ENCODE measurements around the gene SUN5. TPM values are rescaled to one million over a fixed set of nuclear protein-coding genes. Genes with fewer than 3 reads are reported as not detected.

The SUN5 gene
- total RNA-seq, 1 donor = not detected

DNA sequence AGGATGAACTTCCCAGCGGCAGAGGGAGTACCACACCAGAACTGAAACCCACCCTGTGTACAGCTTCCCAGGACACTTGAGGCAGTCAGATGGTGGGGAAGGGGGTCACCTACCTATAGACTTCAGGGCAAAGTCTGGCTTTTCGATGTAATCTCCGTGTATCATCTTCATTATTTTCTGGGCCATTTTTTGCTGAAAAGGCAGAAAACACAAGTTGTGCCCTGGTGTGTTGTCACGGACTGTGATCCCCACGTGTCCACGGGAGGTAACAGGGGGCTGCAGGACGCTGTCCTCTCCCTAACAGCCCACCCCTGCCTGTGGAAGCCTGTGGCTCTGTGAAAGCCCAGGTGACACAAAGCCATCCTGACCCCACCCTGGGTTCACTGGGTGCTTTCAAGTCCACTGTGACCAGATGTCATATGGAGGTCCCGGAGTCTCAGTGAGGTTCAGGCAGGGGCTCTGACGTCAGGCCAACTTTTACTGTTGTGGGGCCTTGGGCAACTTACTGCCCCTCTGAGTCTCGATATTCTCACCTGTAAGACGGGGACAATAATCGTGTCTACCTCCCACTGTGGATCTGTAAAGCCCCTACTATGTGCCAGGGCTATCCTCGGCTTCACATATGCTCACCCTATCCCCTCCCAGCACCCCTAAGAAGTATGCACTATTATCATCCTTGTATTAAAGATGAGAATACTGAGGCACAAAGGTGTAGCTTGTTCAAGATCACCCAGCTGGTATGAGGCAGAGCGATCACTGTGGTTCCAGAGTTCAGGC is 14.5 kb downstream of the SUN5 start:
- TF ChIP-seq, protein P1, sequence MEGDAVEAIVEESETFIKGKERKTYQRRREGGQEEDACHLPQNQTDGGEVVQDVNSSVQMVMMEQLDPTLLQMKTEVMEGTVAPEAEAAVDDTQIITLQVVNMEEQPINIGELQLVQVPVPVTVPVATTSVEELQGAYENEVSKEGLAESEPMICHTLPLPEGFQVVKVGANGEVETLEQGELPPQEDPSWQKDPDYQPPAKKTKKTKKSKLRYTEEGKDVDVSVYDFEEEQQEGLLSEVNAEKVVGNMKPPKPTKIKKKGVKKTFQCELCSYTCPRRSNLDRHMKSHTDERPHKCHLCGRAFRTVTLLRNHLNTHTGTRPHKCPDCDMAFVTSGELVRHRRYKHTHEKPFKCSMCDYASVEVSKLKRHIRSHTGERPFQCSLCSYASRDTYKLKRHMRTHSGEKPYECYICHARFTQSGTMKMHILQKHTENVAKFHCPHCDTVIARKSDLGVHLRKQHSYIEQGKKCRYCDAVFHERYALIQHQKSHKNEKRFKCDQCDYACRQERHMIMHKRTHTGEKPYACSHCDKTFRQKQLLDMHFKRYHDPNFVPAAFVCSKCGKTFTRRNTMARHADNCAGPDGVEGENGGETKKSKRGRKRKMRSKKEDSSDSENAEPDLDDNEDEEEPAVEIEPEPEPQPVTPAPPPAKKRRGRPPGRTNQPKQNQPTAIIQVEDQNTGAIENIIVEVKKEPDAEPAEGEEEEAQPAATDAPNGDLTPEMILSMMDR (IDR thresholded peaks at IDR 0.05; ENCODE audit: extremely low read depth, low read depth, low read length) = no peak
- H2AFZ ChIP-seq (ENCODE audit: low read length) = no peak overlapping the region
- DNase-seq (ENCODE audit: insufficient read length, low spot score, missing footprints) = no peak
- no peak overlapping the region for H3K27ac ChIP-seq (ENCODE audit: low read depth, low read length)
- no peak overlapping the region for H3K4me2 ChIP-seq (ENCODE audit: insufficient read depth, low read length)
- no peaks in the 10 kb centered on the region for H3K36me3 ChIP-seq (ENCODE audit: insufficient read depth, low read length)
- H3K27me3 ChIP-seq (ENCODE audit: insufficient read depth, low read length) = peaks cover 9% of the 10 kb centered on the region
- H3K9me3 ChIP-seq (ENCODE audit: low read depth, low read length) = no peaks in the 10 kb centered on the region
- no peaks in the 10 kb centered on the region for H3K4me1 ChIP-seq (ENCODE audit: insufficient read depth, low read length)
- H4K20me1 ChIP-seq (ENCODE audit: insufficient read depth, low read length) = no peaks in the 10 kb centered on the region
- H3K79me2 ChIP-seq (ENCODE audit: insufficient read depth, low read length) = no peaks in the 10 kb centered on the region
- H3K4me3 ChIP-seq (ENCODE audit: insufficient read depth, low read length) = no peak overlapping the region

DNA sequence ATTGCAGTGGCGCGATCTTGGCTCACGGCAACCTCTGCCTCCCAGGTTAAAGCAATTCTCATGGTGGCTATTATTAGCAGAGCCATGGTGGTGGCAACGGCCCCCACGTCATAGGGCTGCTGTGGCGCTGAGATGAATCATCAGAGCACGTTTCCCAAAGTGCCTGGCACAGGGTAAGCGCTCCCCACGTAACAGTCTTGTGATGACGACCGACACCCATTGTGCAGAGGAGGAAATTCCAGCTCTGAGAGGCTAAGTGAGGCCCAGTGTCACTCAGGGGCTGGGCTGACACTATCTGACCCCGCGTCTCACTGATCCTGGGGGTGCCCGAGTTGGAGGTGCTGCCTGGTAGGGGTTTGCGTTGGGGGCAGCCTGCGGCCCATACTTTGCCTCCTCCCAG is 16.2 kb downstream of the SUN5 start:
- Histone ChIP-seq H3K79me2 (ENCODE audit: insufficient read depth, low read length) (no peaks in the 10 kb centered on the region), H3K4me1 (ENCODE audit: insufficient read depth, low read length) (no peaks in the 10 kb centered on the region), H3K9me3 (ENCODE audit: low read depth, low read length) (no peaks in the 10 kb centered on the region), H3K4me3 (ENCODE audit: insufficient read depth, low read length) (no peak overlapping the region), H3K27me3 (ENCODE audit: insufficient read depth, low read length) (peaks cover 9% of the 10 kb centered on the region), H4K20me1 (ENCODE audit: insufficient read depth, low read length) (no peaks in the 10 kb centered on the region), H3K36me3 (ENCODE audit: insufficient read depth, low read length) (no peaks in the 10 kb centered on the region), H2AFZ (ENCODE audit: low read length) (no peak overlapping the region), H3K4me2 (ENCODE audit: insufficient read depth, low read length) (no peak overlapping the region), H3K27ac (ENCODE audit: low read depth, low read length) (no peak overlapping the region)
- no peak for DNase-seq (ENCODE audit: insufficient read length, low spot score, missing footprints)
- TF ChIP-seq, protein P1 (IDR thresholded peaks at IDR 0.05; ENCODE audit: extremely low read depth, low read depth, low read length) = no peak

GRCh38 chr20:32987044-32987825 is 17.0 kb downstream of the SUN5 start:
- Histone ChIP-seq H3K27ac (ENCODE audit: low read depth, low read length) (no peak overlapping the region), H3K36me3 (ENCODE audit: insufficient read depth, low read length) (no peaks in the 10 kb centered on the region), H3K79me2 (ENCODE audit: insufficient read depth, low read length) (no peaks in the 10 kb centered on the region), H4K20me1 (ENCODE audit: insufficient read depth, low read length) (no peaks in the 10 kb centered on the region), H3K4me1 (ENCODE audit: insufficient read depth, low read length) (no peaks in the 10 kb centered on the region), H3K27me3 (ENCODE audit: insufficient read depth, low read length) (peaks cover 9% of the 10 kb centered on the region), H3K4me2 (ENCODE audit: insufficient read depth, low read length) (no peak overlapping the region), H3K4me3 (ENCODE audit: insufficient read depth, low read length) (no peak overlapping the region), H3K9me3 (ENCODE audit: low read depth, low read length) (no peaks in the 10 kb centered on the region), H2AFZ (ENCODE audit: low read length) (no peak overlapping the region)
- DNase-seq (ENCODE audit: insufficient read length, low spot score, missing footprints) = no peak
- TF ChIP-seq, protein P1 (IDR thresholded peaks at IDR 0.05; ENCODE audit: extremely low read depth, low read depth, low read length) = no peak

DNA sequence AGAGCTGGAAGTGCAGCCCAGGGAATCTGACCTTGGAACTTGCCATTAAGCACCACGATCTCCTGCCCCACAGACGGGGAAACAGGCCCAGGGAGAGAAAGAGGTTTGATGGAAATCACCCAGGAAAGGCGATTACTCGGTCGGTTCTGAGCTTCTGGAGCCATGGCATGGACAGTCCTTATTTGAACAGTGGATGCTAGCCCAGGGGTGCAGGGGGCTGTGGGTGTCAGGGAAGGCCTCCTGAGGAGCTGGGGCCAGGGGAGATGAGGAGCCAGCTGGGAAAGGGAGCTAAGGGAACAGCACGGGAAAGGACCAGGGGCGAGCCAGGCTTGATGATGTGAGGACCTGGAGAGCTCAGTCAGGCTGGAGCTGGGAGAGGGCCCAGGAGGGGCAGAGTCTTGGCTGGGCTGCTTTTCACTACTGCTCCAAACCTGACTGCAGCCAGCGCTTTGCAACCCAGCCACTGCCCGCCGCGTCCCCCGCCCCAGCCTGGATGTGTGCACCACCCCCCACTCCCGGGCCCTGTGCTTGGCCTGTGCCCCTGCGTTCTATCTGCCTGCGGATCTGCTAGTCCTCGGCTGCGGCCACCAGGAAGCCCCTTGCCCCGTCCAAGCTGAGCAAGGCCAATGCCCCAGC is 17.8 kb downstream of the SUN5 start:
- Histone ChIP-seq H3K4me2 (ENCODE audit: insufficient read depth, low read length) (no peak overlapping the region), H3K27me3 (ENCODE audit: insufficient read depth, low read length) (peaks cover 6% of the 10 kb centered on the region), H3K9me3 (ENCODE audit: low read depth, low read length) (no peaks in the 10 kb centered on the region), H2AFZ (ENCODE audit: low read length) (no peak overlapping the region), H3K79me2 (ENCODE audit: insufficient read depth, low read length) (no peaks in the 10 kb centered on the region), H3K4me1 (ENCODE audit: insufficient read depth, low read length) (no peaks in the 10 kb centered on the region), H4K20me1 (ENCODE audit: insufficient read depth, low read length) (no peaks in the 10 kb centered on the region), H3K4me3 (ENCODE audit: insufficient read depth, low read length) (no peak overlapping the region), H3K36me3 (ENCODE audit: insufficient read depth, low read length) (no peaks in the 10 kb centered on the region), H3K27ac (ENCODE audit: low read depth, low read length) (no peak overlapping the region)
- TF ChIP-seq, protein P1 (IDR thresholded peaks at IDR 0.05; ENCODE audit: extremely low read depth, low read depth, low read length) = no peak
- DNase-seq (ENCODE audit: insufficient read length, low spot score, missing footprints) = no peak
